ENCODE results near the gene SCARB2.

DNA sequence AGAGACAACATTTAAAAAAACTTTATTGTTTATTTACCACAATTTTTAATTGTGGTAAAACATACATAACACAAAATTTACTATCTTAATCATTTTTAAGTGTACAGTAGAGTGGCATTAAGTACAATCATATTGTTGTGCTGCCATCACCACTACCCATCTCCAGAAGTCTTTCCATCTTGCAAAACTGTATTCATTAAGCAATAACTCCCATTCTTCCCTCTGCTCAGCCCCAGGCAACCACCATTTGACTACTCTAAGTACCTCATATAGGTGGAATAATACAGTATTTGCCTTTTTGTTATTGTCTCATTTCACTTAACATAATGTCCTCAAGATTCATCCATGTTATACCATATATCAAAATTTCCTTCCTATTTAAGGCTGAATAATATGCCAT is 25.1 kb upstream of the SCARB2 start:
- TF ChIP-seq, protein P1, sequence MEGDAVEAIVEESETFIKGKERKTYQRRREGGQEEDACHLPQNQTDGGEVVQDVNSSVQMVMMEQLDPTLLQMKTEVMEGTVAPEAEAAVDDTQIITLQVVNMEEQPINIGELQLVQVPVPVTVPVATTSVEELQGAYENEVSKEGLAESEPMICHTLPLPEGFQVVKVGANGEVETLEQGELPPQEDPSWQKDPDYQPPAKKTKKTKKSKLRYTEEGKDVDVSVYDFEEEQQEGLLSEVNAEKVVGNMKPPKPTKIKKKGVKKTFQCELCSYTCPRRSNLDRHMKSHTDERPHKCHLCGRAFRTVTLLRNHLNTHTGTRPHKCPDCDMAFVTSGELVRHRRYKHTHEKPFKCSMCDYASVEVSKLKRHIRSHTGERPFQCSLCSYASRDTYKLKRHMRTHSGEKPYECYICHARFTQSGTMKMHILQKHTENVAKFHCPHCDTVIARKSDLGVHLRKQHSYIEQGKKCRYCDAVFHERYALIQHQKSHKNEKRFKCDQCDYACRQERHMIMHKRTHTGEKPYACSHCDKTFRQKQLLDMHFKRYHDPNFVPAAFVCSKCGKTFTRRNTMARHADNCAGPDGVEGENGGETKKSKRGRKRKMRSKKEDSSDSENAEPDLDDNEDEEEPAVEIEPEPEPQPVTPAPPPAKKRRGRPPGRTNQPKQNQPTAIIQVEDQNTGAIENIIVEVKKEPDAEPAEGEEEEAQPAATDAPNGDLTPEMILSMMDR (IDR thresholded peaks at IDR 0.05), result no peak
- no peak for TF ChIP-seq ZFX (IDR thresholded peaks at IDR 0.05; ENCODE audit: borderline replicate concordance)

Data from 22Rv1 (cell line).